Measurements from ENCODE around the gene MSI2. TPM values are rescaled to one million over a fixed set of nuclear protein-coding genes. Genes with fewer than 3 reads are reported as not detected.

MSI2 gene
- total and polyA plus RNA-seq, 8 donors, result 35.0 to 49.5 (median 47.5) TPM

- intact Hi-C loops (cut with DNase I), result no loop called here
These were observed 15.5 kb downstream of the MSI2 start for GRCh38 chr17:57271821-57272220.

GRCh38 chr17:57273490-57273889 is 17.2 kb downstream of the MSI2 start:
- Histone ChIP-seq H3K4me3 (no peak overlapping the region), H3K36me3 (peaks cover 0 to 9% of the 10 kb centered on the region in 2 donors), H3K27me3 (no peaks in the 10 kb centered on the region), H3K27ac (no peak overlapping the region), H3K4me1 (no peaks in the 10 kb centered on the region), H3K9me3 (no peaks in the 10 kb centered on the region)
- ATAC-seq, result no peak
- no peak for DNase-seq
- intact Hi-C loops (cut with DNase I), result no loop called here
- TF ChIP-seq, protein P1, sequence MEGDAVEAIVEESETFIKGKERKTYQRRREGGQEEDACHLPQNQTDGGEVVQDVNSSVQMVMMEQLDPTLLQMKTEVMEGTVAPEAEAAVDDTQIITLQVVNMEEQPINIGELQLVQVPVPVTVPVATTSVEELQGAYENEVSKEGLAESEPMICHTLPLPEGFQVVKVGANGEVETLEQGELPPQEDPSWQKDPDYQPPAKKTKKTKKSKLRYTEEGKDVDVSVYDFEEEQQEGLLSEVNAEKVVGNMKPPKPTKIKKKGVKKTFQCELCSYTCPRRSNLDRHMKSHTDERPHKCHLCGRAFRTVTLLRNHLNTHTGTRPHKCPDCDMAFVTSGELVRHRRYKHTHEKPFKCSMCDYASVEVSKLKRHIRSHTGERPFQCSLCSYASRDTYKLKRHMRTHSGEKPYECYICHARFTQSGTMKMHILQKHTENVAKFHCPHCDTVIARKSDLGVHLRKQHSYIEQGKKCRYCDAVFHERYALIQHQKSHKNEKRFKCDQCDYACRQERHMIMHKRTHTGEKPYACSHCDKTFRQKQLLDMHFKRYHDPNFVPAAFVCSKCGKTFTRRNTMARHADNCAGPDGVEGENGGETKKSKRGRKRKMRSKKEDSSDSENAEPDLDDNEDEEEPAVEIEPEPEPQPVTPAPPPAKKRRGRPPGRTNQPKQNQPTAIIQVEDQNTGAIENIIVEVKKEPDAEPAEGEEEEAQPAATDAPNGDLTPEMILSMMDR (IDR thresholded peaks at IDR 0.05), result no peak

More at GRCh38 chr17:57271821-57272220, 15.5 kb downstream of the MSI2 start:
- no peaks in the 10 kb centered on the region for H3K4me1 ChIP-seq
- no peak overlapping the region for H3K4me3 ChIP-seq
- no peaks in the 10 kb centered on the region for H3K27me3 ChIP-seq
- H3K36me3 ChIP-seq, result peaks cover 0 to 22% of the 10 kb centered on the region in 2 donors
- H3K9me3 ChIP-seq, result no peaks in the 10 kb centered on the region
- DNase-seq (peak in 2 of 4 donors; percentile 83 to 91), ATAC-seq (no peak)
- no peak overlapping the region for H3K27ac ChIP-seq
- TF ChIP-seq, protein P1 (IDR thresholded peaks at IDR 0.05), result no peak

- no peaks in the 10 kb centered on the region for H3K4me1 ChIP-seq
- ATAC-seq (no peak), DNase-seq (no peak)
- H3K36me3 ChIP-seq, result peaks cover 0 to 9% of the 10 kb centered on the region in 2 donors
- no peaks in the 10 kb centered on the region for H3K27me3 ChIP-seq
- intact Hi-C loops (cut with DNase I), result no loop called here
- H3K9me3 ChIP-seq, result no peaks in the 10 kb centered on the region
- H3K4me3 ChIP-seq, result no peak overlapping the region
- no peak overlapping the region for H3K27ac ChIP-seq
- TF ChIP-seq, protein P1 (IDR thresholded peaks at IDR 0.05), result no peak
These were observed 17.8 kb downstream of the MSI2 start for GRCh38 chr17:57274162-57274561.

DNA sequence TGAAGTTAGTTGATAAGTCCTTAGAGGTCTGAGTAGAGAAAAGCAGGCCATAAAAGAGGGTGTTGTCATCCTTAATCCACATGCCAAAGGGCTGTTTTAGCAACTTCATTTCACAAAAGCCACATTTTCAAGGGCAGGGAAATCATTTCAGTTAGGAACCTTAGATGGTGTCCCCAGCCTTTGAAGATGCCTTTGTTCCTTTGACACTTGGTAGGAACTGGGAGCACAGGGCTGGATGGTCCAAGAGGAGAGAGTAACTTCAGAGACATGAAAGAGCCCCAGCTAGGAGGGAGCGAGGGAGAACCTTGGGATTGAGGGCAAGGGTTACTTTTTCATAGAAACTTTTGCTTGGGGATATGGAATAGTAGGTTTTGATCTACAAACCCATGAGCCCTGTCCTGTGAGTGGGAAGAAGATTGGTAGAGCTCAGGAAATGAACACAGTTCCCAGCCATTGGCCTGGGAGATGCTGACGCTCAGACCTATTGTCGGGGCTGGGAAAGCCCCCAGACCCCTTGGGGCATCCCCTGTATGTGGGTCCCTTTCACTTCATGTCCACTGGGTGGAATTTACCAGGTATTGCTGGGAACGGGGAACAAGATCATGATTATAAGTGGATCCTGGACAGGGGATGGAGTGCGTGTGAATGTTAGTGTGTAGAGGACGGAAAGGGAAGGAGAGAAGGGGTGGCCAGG is 18.9 kb downstream of the MSI2 start:
- TF ChIP-seq, protein P1 (IDR thresholded peaks at IDR 0.05), result no peak
- Histone ChIP-seq H3K27ac (no peak overlapping the region), H3K4me1 (no peaks in the 10 kb centered on the region), H3K36me3 (peaks cover 0 to 9% of the 10 kb centered on the region in 2 donors), H3K4me3 (no peak overlapping the region), H3K27me3 (no peaks in the 10 kb centered on the region), H3K9me3 (no peaks in the 10 kb centered on the region)
- intact Hi-C loops (cut with DNase I), result no loop called here
- ATAC-seq, result no peak
- DNase-seq, result no peak

DNA sequence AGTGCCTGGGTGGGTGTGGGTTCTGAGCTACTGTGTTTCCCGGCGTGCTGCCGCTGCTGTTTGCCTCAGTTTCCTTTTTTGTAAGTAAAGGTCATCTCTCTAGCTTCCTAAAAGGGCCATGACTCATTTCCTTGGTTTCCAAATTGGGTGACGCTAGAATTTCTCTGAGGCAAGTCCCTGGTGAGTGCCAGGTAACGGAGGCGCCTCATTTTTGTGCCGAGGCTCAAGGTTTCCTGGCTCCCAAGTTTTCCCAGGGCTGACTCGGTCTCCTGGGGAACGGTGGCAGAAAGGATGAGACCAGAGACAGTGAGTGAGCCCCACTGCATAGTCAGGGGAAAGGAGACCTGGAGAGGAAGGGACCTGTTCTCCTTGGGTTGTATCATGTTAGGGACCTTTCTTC is 20.3 kb downstream of the MSI2 start:
- H3K36me3 ChIP-seq, result peaks cover 0 to 9% of the 10 kb centered on the region in 2 donors
- no peaks in the 10 kb centered on the region for H3K27me3 ChIP-seq
- H3K9me3 ChIP-seq, result no peaks in the 10 kb centered on the region
- TF ChIP-seq, protein P1 (IDR thresholded peaks at IDR 0.05), result no peak
- no peak overlapping the region for H3K4me3 ChIP-seq
- ATAC-seq (no peak), DNase-seq (no peak)
- intact Hi-C loops (cut with DNase I), result no loop called here
- H3K4me1 ChIP-seq, result no peaks in the 10 kb centered on the region
- H3K27ac ChIP-seq, result no peak overlapping the region

Data from left lung (tissue), 10 donors.